Adrenal gland (tissue), 12 donors: ENCODE measurements around the gene GALNT7. TPM values are rescaled to one million over a fixed set of nuclear protein-coding genes. Genes with fewer than 3 reads are reported as not detected.
A peak's percentile ranks its signal among the peaks of the same experiment; 100 is the strongest.

Experiments
- DNase-seq, 7 donors: peaks; one replicate each; pipeline ENCODE4 v3.0.0-alpha.2; 2019 to 2020
- H3K27ac ChIP-seq, 5 donors: fragments of 200-600 bp; sonication (generic) in 4 of 5; 1 replicate in 3 of 5; 2 replicates in 2 of 5; pipeline versions ENCODE4 v1.5.1 to v1.8.0; 2016 to 2020; ENCODE audit warnings: mild to moderate bottlenecking in 1 of 5
- H3K27me3 ChIP-seq: fragments of 200-600 bp; 2 replicates; pipeline ENCODE4 v1.8.0; 2021
- H3K36me3 ChIP-seq, 2 donors: fragments of 200-600 bp; replicated peaks in 1 of 2; 1 replicate in 1 of 2; 2 replicates in 1 of 2; pipeline versions ENCODE4 v1.5.1 to v1.8.0; 2018 to 2022
- H3K4me1 ChIP-seq, 2 donors: fragments of 200-600 bp; replicated peaks in 1 of 2; 1 replicate in 1 of 2; 2 replicates in 1 of 2; pipeline versions ENCODE4 v1.5.1 to v1.8.0; 2018 to 2021
- H3K4me3 ChIP-seq, 4 donors: fragments of 200-600 bp; sonication (generic) in 3 of 4; one replicate each; pipeline ENCODE4 v1.5.1; 2016 to 2018
- H3K9me3 ChIP-seq, 3 donors: fragments of 200-600 bp; sonication (generic) in 1 of 3; replicated peaks in 1 of 3; 1 replicate in 2 of 3; 2 replicates in 1 of 3; pipeline versions ENCODE4 v1.5.1 to v1.8.0; 2016 to 2021
- POLR2A ChIP-seq, 2 donors: fragments of 450-650 bp; IDR thresholded peaks; one replicate each; pipeline ENCODE4 v1.6.1; 2017; ENCODE audit warnings: antibody characterized with exemption in 2 of 2, mild to moderate bottlenecking in 2 of 2, moderate library complexity in 1 of 2
- WGBS, 4 donors: extraction: QIAGEN DNeasy Blood & Tissue Kit in 2 of 4; methylation state at CpG; one replicate each; pipeline versions ENCODE4 v1.1.5 to v1.1.7; 2013 to 2017; 5-methylcytosine and 5-hydroxymethylcytosine counted together
- intact Hi-C, 2 donors: fragments of 100-400 bp; cut with DNase I; formaldehyde crosslinking; loops; one replicate each; pipeline versions ENCODE4 v1.14.1 to v1.15.0; 2022 to 2023
- polyA plus RNA-seq, 3 donors: library from polyadenylated mRNA; stranded (reverse); fragments of 200-250 nt in 2 of 3; fragments of 350-450 nt in 1 of 3; fragmentation: Illumina TruSeq in 1 of 3; extraction: RNeasy Lipid Tissue Mini Kit (QIAGEN cat#74804) in 1 of 3; gene quantifications; one replicate each; pipeline ENCODE4 v1.2.3, GENCODE V29; 2013 to 2014
- total RNA-seq, 9 donors: library from RNA; depleted of rRNA in 4 of 9; stranded (reverse); fragments of >200 nt in 4 of 9; fragments of 120-200 nt in 1 of 9; fragmentation: NEBNext Ultra II Directional in 1 of 9; extraction: Animal tissue kit (Norgen Biotek cat#: 25700) in 1 of 9; gene quantifications; one replicate each; pipeline versions ENCODE4 v1.1.0 to v1.2.4, GENCODE V29; 2013 to 2023
- TF ChIP-seq, protein P1 (sequence below), 6 experiments: fragments of 450-650 bp in 4 of 6; fragments of 200-600 bp in 2 of 6; sonication (generic) in 1 of 6; IDR thresholded peaks; 1 replicate in 5 of 6; 2 replicates in 1 of 6; pipeline versions ENCODE4 v1.5.1 to v1.8.0; 2016 to 2021; ENCODE audit warnings: antibody characterized with exemption in 6 of 6, mild to moderate bottlenecking in 2 of 6, moderate library complexity in 1 of 6
- donor health status: healthy with polysubstance abuse.
- donor health status: Bipolar disorder and iron deficiency.
- donor health status: DM: yes; HTN: yes; CAD: no.
- donor health status: DM: no; HTN: no; CAD: no.
- donor health status: DM: no; HTN: no; CAD: no.
- donor health status: DM: yes; HTN: yes; CAD: no.

GALNT7 gene
- total and polyA plus RNA-seq, 12 donors = 4.4 to 21.9 (median 10.3) TPM

DNA sequence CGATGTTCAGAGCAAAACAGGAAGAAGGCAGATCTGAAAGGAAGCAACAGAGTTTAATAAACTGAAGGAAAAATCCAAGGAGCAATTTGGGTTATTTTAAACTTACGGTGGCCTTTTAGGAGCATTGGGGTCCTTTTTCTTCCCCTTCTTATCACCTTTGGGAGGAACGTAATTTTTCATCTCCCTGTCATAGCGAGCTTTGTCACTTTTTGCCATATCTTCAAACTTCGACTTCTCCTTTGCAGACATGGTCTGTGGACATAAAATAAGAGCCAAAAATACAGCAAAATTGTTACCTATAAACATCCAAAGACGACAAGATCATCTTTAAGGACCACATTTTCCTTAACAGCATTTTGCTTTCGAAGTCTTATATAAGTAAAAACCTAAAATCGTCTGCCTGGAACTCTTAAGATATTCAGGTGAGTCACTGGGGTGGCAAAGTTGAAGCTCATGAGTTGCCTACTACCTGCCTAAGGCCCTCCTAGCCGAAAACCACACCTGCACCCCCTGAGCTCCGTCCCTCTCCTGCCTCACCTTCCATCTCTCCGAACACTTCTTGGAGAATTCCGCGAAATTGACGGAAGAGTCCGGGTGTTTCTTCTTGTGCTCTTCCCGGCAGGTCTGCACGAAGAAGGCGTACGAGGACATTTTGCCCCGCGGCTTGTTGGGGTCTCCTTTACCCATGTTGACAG lies 164.5 kb downstream of the GALNT7 start:
- Histone ChIP-seq H3K4me3 (peak overlapping the region; percentile 4 to 99 (median 66)), H3K4me1 (peaks cover 0 to 15% of the 10 kb centered on the region in 2 donors), H3K9me3 (no peaks in the 10 kb centered on the region), H3K27me3 (no peaks in the 10 kb centered on the region), H3K36me3 (no peaks in the 10 kb centered on the region), H3K27ac (peak overlapping the region in 4 of 5 donors; percentile 94 to 100 (median 96))
- intact Hi-C loops = loop anchor here in 1 of 2 donors (5.0 kb wide), 1 partner anchor 39 kb away; the partner anchor contains the start of gene SAP30
- TF ChIP-seq POLR2A (IDR thresholded peaks at IDR 0.05) = no peak
- TF ChIP-seq, protein P1, sequence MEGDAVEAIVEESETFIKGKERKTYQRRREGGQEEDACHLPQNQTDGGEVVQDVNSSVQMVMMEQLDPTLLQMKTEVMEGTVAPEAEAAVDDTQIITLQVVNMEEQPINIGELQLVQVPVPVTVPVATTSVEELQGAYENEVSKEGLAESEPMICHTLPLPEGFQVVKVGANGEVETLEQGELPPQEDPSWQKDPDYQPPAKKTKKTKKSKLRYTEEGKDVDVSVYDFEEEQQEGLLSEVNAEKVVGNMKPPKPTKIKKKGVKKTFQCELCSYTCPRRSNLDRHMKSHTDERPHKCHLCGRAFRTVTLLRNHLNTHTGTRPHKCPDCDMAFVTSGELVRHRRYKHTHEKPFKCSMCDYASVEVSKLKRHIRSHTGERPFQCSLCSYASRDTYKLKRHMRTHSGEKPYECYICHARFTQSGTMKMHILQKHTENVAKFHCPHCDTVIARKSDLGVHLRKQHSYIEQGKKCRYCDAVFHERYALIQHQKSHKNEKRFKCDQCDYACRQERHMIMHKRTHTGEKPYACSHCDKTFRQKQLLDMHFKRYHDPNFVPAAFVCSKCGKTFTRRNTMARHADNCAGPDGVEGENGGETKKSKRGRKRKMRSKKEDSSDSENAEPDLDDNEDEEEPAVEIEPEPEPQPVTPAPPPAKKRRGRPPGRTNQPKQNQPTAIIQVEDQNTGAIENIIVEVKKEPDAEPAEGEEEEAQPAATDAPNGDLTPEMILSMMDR (IDR thresholded peaks at IDR 0.05) = no peak
- DNase-seq = peak in 1 of 7 donors; percentile 37
- WGBS, 4 donors = 10 to 15% (median 11%) methylated on average over 17 to 21 of the region's 21 CpGs

DNA sequence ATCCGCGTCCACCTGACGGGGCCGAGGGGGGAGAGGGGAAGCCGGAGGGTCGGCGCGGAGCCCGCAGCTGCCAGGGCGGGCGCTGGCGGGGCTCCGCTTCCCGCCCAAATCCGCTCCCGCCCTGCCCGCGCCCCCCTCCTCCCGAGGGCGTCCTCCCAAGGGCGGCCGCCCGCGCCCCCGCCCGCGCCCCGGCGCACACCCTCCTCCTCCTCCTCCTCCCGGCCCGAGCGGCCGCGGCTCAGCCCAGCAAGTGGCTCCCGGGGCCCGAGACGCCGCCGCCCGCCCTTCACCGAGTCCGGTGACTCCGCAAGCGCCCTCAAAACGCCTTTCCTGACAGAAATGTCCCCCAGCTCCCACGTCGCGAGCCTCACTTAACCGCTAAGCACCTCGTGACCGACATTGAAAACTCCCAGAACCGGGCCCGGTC lies 165.1 kb downstream of the GALNT7 start:
- H3K9me3 ChIP-seq = no peaks in the 10 kb centered on the region
- H3K4me3 ChIP-seq = peak overlapping the region; percentile 50 to 99 (median 66)
- intact Hi-C loops = loop anchor here in 1 of 2 donors (5.0 kb wide), 1 partner anchor 39 kb away; the partner anchor contains the start of gene SAP30
- no peak for TF ChIP-seq POLR2A (IDR thresholded peaks at IDR 0.05)
- TF ChIP-seq, protein P1 (IDR thresholded peaks at IDR 0.05) = no peak
- H3K27me3 ChIP-seq = no peaks in the 10 kb centered on the region
- peak overlapping the region; percentile 94 to 100 (median 96) for H3K27ac ChIP-seq
- 0% methylated on average over 9 to 53 of the region's 53 CpGs for whole genome bisulfite sequencing, 4 donors
- peaks cover 0 to 15% of the 10 kb centered on the region in 2 donors for H3K4me1 ChIP-seq
- no peaks in the 10 kb centered on the region for H3K36me3 ChIP-seq
- peak; percentile 53 to 74 (median 65) for DNase-seq

DNA sequence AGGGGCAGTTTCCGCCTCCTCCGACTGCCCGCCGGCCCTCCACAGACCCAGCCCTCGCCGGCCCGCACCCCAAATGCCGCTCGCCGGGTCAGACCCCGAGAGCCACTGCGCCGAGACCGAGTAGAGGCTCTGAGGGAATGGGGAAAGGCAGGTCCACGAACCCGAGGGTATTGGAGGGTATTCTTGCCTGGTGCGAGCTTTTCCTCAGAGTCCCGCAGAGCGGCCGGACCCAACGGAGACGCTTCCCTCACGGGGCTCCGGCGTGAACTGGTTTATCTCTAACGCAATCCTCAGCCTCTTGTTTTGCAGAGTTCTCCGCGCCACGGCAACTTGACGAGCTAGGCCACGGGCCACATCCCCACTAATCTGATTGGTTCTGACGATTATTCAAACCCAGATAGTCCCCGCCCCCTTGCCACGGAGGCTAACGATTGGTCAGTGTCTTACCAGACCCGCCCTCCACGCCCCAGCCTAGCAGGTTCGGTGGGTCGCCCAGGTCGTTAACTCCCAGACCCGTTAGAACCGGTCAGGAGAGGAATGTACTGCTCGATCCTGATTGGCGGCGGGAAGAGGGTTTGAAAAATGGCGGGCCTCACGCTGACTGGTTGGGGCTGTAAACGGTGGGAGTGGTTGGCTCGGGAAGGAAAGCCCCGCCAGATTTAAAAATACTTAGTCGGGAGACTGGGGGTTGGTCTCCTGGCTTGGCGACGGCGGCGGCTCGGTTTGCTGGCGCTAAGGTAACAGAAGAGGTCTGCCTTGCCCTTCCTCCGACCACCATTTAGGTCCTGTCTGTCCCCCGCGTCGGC lies 165.7 kb downstream of the GALNT7 start, which contains the start of gene HMGB2:
Gene HMGB2, minus strand, starts transcription at position 274 of the 806 bp plus-strand sequence. CDS start 709 bp downstream, outside the sequence.
- Histone ChIP-seq H3K27ac (peak within 1 kb of the TSS; percentile 94 to 100 (median 96)), H3K36me3 (no peaks in the 10 kb centered on the region), H3K27me3 (no peaks in the 10 kb centered on the region), H3K4me1 (peaks cover 0 to 15% of the 10 kb centered on the region in 2 donors), H3K4me3 (peak within 1 kb of the TSS; percentile 50 to 99 (median 69)), H3K9me3 (no peaks in the 10 kb centered on the region)
- TF ChIP-seq POLR2A (IDR thresholded peaks at IDR 0.05) = peak; percentile 92 to 97
- TF ChIP-seq, protein P1 (IDR thresholded peaks at IDR 0.05) = peak in 1 of 6 experiments; percentile 10
- peak; percentile 100 for DNase-seq
- intact Hi-C loops = loop anchor here in 1 of 2 donors (5.0 kb wide), 1 partner anchor 38 kb away; the partner anchor contains the start of gene SAP30
- WGBS, 4 donors = 0 to 1% (median 0%) methylated on average over 31 to 61 of the region's 61 CpGs
